Measurements from ENCODE around the gene KRTAP2-2. TPM values are rescaled to one million over a fixed set of nuclear protein-coding genes. Genes with fewer than 3 reads are reported as not detected.

KRTAP2-2 gene
- total RNA-seq, 1 donor from 2014 or later: not detected

DNA sequence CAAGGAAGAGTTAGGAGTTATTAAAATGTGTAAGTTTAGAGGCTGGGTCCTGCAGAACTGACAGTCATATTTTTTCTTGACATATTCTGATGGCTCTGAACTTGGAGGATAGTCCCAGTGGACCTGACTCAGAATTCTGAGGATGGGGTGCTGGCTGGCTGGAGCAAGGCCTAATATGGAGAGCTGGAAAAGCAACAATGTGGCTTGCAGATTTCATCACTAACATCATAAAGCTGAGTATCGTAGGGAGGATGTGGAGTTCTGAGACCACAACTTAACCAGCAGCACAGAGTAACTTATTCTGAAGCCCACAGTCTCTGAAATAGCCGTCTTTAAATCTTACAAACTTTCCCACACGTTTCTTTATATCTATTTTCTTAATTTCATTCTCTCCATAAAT lies 30.3 kb downstream of the KRTAP2-2 start:
- TF ChIP-seq, protein P1, sequence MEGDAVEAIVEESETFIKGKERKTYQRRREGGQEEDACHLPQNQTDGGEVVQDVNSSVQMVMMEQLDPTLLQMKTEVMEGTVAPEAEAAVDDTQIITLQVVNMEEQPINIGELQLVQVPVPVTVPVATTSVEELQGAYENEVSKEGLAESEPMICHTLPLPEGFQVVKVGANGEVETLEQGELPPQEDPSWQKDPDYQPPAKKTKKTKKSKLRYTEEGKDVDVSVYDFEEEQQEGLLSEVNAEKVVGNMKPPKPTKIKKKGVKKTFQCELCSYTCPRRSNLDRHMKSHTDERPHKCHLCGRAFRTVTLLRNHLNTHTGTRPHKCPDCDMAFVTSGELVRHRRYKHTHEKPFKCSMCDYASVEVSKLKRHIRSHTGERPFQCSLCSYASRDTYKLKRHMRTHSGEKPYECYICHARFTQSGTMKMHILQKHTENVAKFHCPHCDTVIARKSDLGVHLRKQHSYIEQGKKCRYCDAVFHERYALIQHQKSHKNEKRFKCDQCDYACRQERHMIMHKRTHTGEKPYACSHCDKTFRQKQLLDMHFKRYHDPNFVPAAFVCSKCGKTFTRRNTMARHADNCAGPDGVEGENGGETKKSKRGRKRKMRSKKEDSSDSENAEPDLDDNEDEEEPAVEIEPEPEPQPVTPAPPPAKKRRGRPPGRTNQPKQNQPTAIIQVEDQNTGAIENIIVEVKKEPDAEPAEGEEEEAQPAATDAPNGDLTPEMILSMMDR (IDR thresholded peaks at IDR 0.05; ENCODE audit: borderline replicate concordance): no peak
- intact Hi-C loops (cut with micrococcal nuclease): no loop called here

DNA sequence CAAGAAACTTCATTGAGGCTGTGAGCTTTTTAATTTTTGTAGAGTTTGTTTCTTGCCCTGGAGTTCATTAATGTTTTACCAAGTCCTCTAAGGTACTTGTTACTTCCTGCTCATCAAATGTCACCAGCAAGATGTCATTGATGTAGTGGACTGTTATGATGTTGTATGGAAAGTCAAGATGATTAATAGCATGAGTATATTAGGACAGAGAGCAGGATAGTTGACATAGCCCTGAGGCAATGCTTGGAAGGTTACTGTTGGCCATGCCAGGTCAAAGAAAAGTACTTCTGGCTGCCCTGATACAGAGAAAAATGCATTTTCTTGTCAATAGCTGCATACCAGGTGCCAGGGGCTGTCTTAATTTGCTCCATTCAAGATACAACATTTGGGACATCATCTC lies 34.7 kb downstream of the KRTAP2-2 start:
- intact Hi-C loops (cut with micrococcal nuclease): no loop called here
- TF ChIP-seq, protein P1 (IDR thresholded peaks at IDR 0.05; ENCODE audit: borderline replicate concordance): no peak
- peaks cover 5% of the 10 kb centered on the region for H3K27me3 ChIP-seq (ENCODE audit: low read depth)
- H3K9me3 ChIP-seq (replicated peaks): no peaks in the 10 kb centered on the region
- DNase-seq: no peak
- H3K4me1 ChIP-seq: no peaks in the 10 kb centered on the region
- H3K36me3 ChIP-seq: no peaks in the 10 kb centered on the region
- no peak overlapping the region for H3K27ac ChIP-seq (replicated peaks)
- H3K4me3 ChIP-seq: no peak overlapping the region

More for the DNA sequence above, 30.3 kb downstream of the KRTAP2-2 start:
- no peaks in the 10 kb centered on the region for H3K4me1 ChIP-seq
- H3K36me3 ChIP-seq: no peaks in the 10 kb centered on the region
- peaks cover 44% of the 10 kb centered on the region for H3K27me3 ChIP-seq (ENCODE audit: low read depth)
- no peak overlapping the region for H3K4me3 ChIP-seq
- H3K27ac ChIP-seq (replicated peaks): no peak overlapping the region
- no peaks in the 10 kb centered on the region for H3K9me3 ChIP-seq (replicated peaks)
- DNase-seq: no peak

DNA sequence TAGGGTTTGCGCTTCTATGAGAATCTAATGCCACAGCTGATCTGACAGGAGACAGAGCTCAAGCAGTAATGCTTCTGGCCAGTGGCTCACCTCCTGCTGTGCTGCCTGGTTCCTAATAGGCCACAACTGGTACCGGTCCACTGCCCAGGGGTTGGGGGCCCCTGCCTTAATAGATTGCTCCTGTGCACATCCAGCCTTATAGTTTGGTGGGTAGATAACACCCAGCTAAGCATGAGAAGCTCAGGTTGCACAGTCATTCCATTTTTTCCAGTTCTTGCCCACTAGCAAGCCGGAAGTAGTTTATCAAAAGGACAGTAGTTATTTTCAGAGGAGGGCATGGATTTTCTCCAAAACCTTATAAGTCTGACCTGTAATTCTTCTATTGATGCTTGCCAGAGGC lies 35.6 kb downstream of the KRTAP2-2 start:
- Histone ChIP-seq H3K4me1 (no peaks in the 10 kb centered on the region), H3K36me3 (no peaks in the 10 kb centered on the region), H3K4me3 (no peak overlapping the region), H3K27ac (replicated peaks) (no peak overlapping the region), H3K9me3 (replicated peaks) (no peaks in the 10 kb centered on the region), H3K27me3 (ENCODE audit: low read depth) (no peaks in the 10 kb centered on the region)
- TF ChIP-seq, protein P1 (IDR thresholded peaks at IDR 0.05; ENCODE audit: borderline replicate concordance): no peak
- intact Hi-C loops (cut with micrococcal nuclease): no loop called here
- DNase-seq: no peak

DNA sequence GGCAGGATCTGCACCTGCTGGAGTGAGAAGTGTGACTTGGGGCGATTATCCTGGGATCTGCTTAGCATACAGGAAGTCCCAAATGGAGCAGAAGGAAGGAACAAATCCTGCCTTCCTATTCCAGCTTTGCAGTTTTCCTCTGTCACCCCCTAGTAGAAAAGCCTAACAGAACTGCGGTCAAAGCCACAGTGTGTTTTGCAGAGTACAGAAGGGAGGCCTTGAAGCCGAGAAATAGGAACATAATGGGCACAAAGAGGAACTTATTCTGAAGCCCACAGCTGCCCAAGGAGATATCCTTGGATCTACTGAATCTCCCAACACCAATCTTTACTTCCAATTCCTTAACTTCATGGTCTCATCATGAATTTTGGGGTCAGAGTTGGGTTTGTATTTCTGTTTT lies 36.5 kb downstream of the KRTAP2-2 start:
- Histone ChIP-seq H3K4me1 (peaks cover 7% of the 10 kb centered on the region), H3K36me3 (no peaks in the 10 kb centered on the region), H3K4me3 (no peak overlapping the region), H3K9me3 (replicated peaks) (no peaks in the 10 kb centered on the region), H3K27ac (replicated peaks) (no peak overlapping the region), H3K27me3 (ENCODE audit: low read depth) (no peaks in the 10 kb centered on the region)
- intact Hi-C loops (cut with micrococcal nuclease): no loop called here
- TF ChIP-seq, protein P1 (IDR thresholded peaks at IDR 0.05; ENCODE audit: borderline replicate concordance): no peak
- DNase-seq: no peak

DNA sequence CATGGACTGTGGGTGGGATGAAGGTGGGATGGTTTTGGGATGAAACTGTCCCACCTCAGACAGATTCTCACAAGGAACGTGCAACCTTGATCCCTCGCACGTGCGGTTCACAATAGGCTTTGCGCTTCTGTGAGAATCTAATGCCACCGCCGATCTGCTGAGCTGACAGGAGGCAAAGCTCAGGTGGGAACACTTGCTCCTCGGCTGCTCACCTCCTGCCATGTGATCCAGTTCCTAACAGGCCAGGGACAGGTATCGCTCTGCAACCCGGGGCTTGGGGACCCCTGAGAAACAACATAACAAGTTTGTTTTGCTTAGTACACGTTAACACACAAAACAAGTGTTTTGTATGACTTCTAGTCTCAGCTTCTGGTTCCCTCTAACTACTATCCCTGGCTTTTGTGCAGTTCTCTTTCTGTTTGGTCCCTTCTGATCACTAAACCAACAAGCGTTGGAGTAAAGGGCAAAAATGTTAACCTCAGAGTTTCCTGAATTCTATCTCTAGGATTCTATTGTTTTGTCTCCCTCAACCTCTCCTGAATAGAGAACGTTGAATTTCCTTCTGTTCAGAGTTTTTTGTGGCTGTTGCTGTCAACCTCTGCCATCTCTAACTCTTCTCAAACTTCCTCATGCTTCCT lies 38.3 kb downstream of the KRTAP2-2 start:
- H3K4me1 ChIP-seq: peaks cover 8% of the 10 kb centered on the region
- no peaks in the 10 kb centered on the region for H3K27me3 ChIP-seq (ENCODE audit: low read depth)
- intact Hi-C loops (cut with micrococcal nuclease): no loop called here
- no peaks in the 10 kb centered on the region for H3K36me3 ChIP-seq
- DNase-seq: no peak
- TF ChIP-seq, protein P1 (IDR thresholded peaks at IDR 0.05; ENCODE audit: borderline replicate concordance): no peak
- no peak overlapping the region for H3K27ac ChIP-seq (replicated peaks)
- H3K4me3 ChIP-seq: no peak overlapping the region
- H3K9me3 ChIP-seq (replicated peaks): no peaks in the 10 kb centered on the region

Data from left ventricle myocardium inferior (tissue), 1 donor.